ENCODE results near the gene APEX1.

Gene APEX1

DNA sequence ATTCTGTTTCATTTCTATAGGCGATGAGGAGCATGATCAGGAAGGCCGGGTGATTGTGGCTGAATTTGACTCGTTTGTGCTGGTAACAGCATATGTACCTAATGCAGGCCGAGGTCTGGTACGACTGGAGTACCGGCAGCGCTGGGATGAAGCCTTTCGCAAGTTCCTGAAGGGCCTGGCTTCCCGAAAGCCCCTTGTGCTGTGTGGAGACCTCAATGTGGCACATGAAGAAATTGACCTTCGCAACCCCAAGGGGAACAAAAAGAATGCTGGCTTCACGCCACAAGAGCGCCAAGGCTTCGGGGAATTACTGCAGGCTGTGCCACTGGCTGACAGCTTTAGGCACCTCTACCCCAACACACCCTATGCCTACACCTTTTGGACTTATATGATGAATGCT is 1.9 kb downstream of the APEX1 start:
- TF ChIP-seq, protein P1, sequence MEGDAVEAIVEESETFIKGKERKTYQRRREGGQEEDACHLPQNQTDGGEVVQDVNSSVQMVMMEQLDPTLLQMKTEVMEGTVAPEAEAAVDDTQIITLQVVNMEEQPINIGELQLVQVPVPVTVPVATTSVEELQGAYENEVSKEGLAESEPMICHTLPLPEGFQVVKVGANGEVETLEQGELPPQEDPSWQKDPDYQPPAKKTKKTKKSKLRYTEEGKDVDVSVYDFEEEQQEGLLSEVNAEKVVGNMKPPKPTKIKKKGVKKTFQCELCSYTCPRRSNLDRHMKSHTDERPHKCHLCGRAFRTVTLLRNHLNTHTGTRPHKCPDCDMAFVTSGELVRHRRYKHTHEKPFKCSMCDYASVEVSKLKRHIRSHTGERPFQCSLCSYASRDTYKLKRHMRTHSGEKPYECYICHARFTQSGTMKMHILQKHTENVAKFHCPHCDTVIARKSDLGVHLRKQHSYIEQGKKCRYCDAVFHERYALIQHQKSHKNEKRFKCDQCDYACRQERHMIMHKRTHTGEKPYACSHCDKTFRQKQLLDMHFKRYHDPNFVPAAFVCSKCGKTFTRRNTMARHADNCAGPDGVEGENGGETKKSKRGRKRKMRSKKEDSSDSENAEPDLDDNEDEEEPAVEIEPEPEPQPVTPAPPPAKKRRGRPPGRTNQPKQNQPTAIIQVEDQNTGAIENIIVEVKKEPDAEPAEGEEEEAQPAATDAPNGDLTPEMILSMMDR (IDR thresholded peaks at IDR 0.05), result no peak
- TF ChIP-seq ZFX (IDR thresholded peaks at IDR 0.05; ENCODE audit: borderline replicate concordance), result no peak

DNA sequence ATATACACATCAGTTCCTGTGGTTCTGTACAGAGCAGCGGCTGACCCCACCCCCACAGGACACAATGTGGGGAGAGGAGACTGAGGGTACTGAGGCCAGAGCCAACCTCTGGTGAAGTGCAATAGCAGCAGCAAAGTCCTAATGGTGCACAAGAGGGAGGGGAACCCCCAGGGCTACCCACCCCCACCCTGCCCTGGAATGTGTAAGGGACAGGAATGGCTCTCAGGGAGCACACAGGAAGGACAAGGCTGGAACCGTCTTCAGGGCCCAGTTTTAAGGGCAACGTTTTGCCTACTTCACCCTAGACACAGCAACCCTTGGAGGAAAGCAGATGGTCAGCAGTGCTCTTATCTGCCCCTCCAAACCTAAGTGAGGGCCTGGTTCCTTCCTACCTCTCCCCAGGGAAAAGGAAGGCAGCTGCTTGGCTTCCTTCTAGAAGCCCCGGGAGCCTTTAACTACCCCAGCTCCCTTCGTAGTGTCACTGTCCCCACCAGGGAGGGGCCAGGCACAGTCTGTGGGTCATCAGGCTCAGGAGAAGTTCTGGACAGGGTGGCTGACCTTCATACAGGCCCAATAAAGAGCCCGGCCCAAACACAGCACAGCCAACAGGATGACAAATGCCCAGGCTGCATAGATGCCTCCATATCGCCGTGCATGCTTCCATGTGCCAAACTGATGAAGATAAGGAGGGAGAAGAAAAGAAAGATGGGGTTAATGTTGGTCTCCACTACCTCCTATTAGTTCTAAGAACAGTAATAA is 3.2 kb downstream of the APEX1 start:
- no peak for TF ChIP-seq ZFX (IDR thresholded peaks at IDR 0.05; ENCODE audit: borderline replicate concordance)
- TF ChIP-seq, protein P1 (IDR thresholded peaks at IDR 0.05), result no peak
- H3K27ac ChIP-seq, result peak overlapping the region; percentile 99

More for the DNA sequence above, 1.9 kb downstream of the APEX1 start:
- H3K27ac ChIP-seq, result peak overlapping the region; percentile 99

DNA sequence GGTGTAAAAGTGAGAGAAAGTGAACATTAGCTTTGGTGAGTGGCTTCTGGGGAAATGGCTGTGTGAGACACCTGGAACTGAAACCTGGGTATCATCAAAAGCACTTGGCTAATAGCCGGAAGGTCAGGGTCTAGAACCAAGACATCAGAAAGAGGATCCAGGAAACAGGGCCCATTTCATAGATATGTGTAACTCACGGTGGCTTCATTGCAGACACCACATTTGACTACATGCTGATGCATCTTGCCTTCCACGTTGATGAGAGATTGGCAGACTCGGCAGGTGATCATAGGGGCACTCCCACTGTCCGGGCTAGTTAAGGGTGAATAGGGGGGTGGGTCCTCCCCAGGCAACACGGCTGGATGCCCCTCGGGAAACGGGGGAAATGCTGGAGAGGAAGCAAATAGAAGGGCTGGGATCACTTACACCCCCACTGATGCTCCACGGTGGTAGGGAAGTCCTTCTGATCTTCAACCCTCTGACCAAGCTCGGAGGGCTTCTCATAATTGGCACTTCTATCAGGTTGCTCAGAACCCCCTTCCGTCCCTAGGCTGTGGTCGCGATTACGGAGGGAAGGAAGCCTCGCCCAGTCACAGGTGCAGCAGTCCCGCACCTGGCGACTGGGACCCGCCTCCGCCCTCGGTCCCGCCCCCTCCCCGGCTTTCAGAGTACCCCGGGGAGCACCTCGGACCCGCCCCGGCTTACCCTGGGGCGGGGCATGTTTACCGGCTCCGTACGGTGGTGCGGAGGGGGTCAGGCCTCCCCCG is 5.6 kb downstream of the APEX1 start:
- TF ChIP-seq, protein P1 (IDR thresholded peaks at IDR 0.05), result no peak
- TF ChIP-seq ZFX (IDR thresholded peaks at IDR 0.05; ENCODE audit: borderline replicate concordance), result no peak
- peak overlapping the region; percentile 99 for H3K27ac ChIP-seq

DNA sequence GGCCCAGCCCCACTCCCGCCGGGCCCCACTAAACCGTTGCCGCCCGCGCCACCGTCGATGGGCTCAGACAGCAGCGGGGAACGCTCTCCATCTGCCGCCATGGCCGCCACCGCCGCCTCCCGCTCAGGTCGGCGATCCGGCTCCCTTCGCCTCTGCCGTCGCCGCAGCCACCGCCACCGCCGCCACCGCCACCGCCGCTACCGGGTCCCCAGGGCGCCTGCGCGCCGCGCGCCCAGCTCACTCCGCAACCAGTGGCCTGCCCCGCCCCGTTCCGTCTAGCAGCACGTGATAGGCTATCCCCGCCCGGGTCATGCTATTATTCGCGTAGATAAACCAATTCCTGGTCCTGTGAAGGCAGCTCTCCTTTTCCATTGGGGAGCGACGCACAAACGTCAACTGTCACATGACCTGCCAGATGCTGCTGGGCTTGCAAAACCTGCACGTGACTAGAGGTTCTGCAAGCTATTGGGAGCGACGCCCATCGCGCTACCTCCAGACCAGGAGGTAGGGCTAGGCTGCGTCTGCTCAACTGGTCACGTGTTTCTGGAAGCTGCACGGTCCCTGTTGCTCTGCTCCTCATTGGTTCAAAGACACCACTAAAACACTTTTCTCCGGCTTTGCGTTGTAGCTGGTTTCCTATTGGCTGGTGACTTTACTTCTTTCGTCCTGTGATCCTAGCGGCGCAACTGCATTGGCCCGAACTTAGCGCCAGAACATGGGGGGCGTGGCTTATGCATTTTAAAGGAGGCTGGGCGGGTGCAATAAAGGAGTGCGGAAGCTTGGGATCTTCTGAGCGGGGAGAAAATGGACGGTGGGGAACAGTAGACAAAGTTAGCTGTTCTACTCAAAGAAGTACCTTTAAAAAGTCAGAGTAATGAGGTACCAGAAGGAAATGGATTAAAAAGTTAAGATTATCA is 6.5 kb downstream of the APEX1 start, which contains the start of gene PIP4P1:
PIP4P1 (minus strand) TSS at position 210 of the 917 bp plus-strand sequence; CDS start at position 101, 109 bp downstream.
- TF ChIP-seq, protein P1 (IDR thresholded peaks at IDR 0.05), result no peak
- TF ChIP-seq ZFX (IDR thresholded peaks at IDR 0.05; ENCODE audit: borderline replicate concordance), result no peak
- peak within 1 kb of the TSS; percentile 99 for H3K27ac ChIP-seq

DNA sequence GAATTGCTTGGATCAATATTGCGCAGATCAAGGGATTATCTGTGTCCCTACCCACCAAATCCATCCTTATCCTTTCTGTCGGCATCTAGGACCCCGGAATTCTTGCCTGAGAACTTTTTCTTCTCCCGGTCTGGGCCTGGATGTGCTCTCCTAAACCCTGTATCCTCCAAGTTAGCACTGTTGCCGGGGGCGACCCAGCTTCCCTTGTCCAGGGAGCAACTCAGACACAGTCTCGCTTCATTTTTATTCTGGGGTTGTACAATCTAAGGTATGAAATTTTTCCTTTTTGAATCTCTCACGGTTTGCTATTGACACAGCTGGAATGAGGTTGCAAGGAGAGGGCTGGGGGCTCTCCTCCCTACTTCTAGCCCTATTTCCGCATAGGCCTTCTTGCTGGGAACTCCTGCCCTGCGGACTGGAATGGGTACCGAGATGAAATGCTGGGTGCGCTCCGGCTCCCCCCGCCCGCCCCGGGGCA is 13.8 kb downstream of the APEX1 start:
- H3K27ac ChIP-seq, result peak overlapping the region; percentile 92
- TF ChIP-seq ZFX (IDR thresholded peaks at IDR 0.05; ENCODE audit: borderline replicate concordance), result no peak
- TF ChIP-seq, protein P1 (IDR thresholded peaks at IDR 0.05), result no peak

DNA sequence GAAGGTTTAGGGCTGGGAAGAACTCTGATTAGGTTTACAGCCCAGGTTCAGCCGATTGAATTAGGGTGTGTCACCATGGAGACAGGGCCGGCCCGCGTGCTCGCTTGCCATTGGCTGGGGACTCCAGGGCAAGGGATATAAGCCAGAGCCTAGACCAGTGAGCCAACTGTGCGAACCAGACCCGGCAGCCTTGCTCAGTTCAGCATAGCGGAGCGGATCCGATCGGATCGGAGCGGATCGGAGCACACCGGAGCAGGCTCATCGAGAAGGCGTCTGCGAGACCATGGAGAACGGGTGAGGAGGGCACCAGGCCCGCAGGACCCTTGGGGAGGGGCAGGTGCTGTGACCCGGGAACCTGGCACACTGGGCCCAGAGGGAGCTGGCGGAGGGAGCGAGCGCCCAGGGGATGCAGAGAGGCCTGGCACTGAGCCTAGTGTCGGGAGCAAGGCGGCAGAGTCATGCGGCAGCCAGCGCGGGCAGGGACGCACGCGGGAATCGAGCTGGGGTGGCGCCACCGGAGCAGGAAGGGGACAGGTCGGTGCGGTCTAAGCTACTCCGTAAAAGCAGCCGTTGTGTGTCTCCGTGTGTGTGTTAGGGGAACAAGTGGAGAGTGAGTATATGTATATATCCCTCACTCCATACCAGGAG is 14.3 kb downstream of the APEX1 start, which contains the start of gene PNP:
PNP (plus strand) TSS at position 165 of the 648 bp plus-strand sequence; CDS start at position 284, 119 bp downstream.
- peak within 1 kb of the TSS; percentile 92 for H3K27ac ChIP-seq
- no peak for TF ChIP-seq ZFX (IDR thresholded peaks at IDR 0.05; ENCODE audit: borderline replicate concordance)
- TF ChIP-seq, protein P1 (IDR thresholded peaks at IDR 0.05), result no peak

All from 22Rv1 (cell line).